ENCODE data around the gene DNM2. TPM values are rescaled to one million over a fixed set of nuclear protein-coding genes. Genes with fewer than 3 reads are reported as not detected.

Gene DNM2
- total RNA-seq, 1 experiment from 2014 or later, result 125 TPM

- ChIA-PET POLR2A (no interaction called here), CTCF (no interaction called here)
- BruUV-seq (replicated peaks), result no TSS peak
- TF ChIP-seq TCF7L2 (IDR thresholded peaks at IDR 0.05; ENCODE audit: low read depth, low read length) (no peak), SIN3A (IDR thresholded peaks at IDR 0.05; ENCODE audit: borderline replicate concordance, insufficient read depth, low read depth, low read length) (no peak), REST (IDR thresholded peaks at IDR 0.05; ENCODE audit: insufficient read depth in 1 of 2, low read depth in 2 of 2, low read length in 1 of 2) (no peak), CTCF (IDR thresholded peaks at IDR 0.05) (no peak)
- ATAC-seq (no peak), DNase-seq (ENCODE audit: low read depth, low spot score) (no peak)
- no peak overlapping the region for H3K4me3 ChIP-seq (ENCODE audit: low read depth in 2 of 2, low read length in 2 of 2)
- H3K9me3 ChIP-seq (ENCODE audit: control insufficient read depth, insufficient read depth, low read depth, low read length), result no peaks in the 10 kb centered on the region
- H3K36me3 ChIP-seq (ENCODE audit: control insufficient read depth, insufficient read depth, low read length), result no peaks in the 10 kb centered on the region; the same call in 1 of the 2 replicates
- intact Hi-C loops (cut with micrococcal nuclease; ENCODE audit: unreplicated experiment), result no loop called here
- H3K27me3 ChIP-seq (ENCODE audit: control insufficient read depth, insufficient read depth, low read length), result no peaks in the 10 kb centered on the region
- in situ Hi-C loops (cut with HindIII; ENCODE audit: low pct_unique_long_range_greater_than_20kb, low sequenced_read_pairs), result no loop called here
- no peaks in the 10 kb centered on the region for H3K4me1 ChIP-seq (ENCODE audit: control insufficient read depth, insufficient read depth, low read length)
- no peak overlapping the region for H3K27ac ChIP-seq (ENCODE audit: low read length)
Measured at GRCh38 chr19:10776900-10777650, 59.2 kb downstream of the DNM2 start.

- ChIA-PET POLR2A (no interaction called here), CTCF (no interaction called here)
- no peak for TF ChIP-seq CTCF (IDR thresholded peaks at IDR 0.05)
- BruUV-seq (replicated peaks), result no TSS peak
- H3K27me3 ChIP-seq (ENCODE audit: control insufficient read depth, insufficient read depth, low read length), result no peaks in the 10 kb centered on the region
- intact Hi-C loops (cut with micrococcal nuclease; ENCODE audit: unreplicated experiment), result no loop called here
- H3K4me1 ChIP-seq (ENCODE audit: control insufficient read depth, insufficient read depth, low read length), result no peaks in the 10 kb centered on the region
- no peaks in the 10 kb centered on the region; the same call in 1 of the 2 replicates for H3K36me3 ChIP-seq (ENCODE audit: control insufficient read depth, insufficient read depth, low read length)
- no peak for ATAC-seq
- no peak overlapping the region for H3K27ac ChIP-seq (ENCODE audit: low read length)
- in situ Hi-C loops (cut with HindIII; ENCODE audit: low pct_unique_long_range_greater_than_20kb, low sequenced_read_pairs), result no loop called here
- DNase-seq (ENCODE audit: low read depth, low spot score), result no peak
- no peaks in the 10 kb centered on the region for H3K9me3 ChIP-seq (ENCODE audit: control insufficient read depth, insufficient read depth, low read depth, low read length)
- H3K4me3 ChIP-seq (ENCODE audit: low read depth in 2 of 2, low read length in 2 of 2), result no peak overlapping the region
Measured at GRCh38 chr19:10780368-10780767, 62.5 kb downstream of the DNM2 start.
